M059J (cell line): ENCODE data around the gene PLD2. TPM values are rescaled to one million over a fixed set of nuclear protein-coding genes. Genes with fewer than 3 reads are reported as not detected.
"Not testable (repeated sequence)": the region's sequence is repeated elsewhere in the genome, so short reads cannot be mapped to it uniquely, and the experiment has no call there.

Experiments used
- DNase-seq: peaks from one replicate; pipeline ENCODE4 v3.0.0-alpha.2; 2012; ENCODE audit warnings: low read depth
- total RNA-seq: library from RNA; depleted of rRNA; stranded (reverse); fragments of >200 nt; shearing (Covaris generic); gene quantifications from 2 replicates; pipeline ENCODE4 v1.2.3, GENCODE V29; 2014; rRNA removed

Gene PLD2
- total RNA-seq, 1 experiment from 2014 or later, result 7.5 TPM

GRCh38 chr17:4856937-4857314 lies 50.0 kb downstream of the PLD2 start:
- no peak for DNase-seq

GRCh38 chr17:4857347-4857746 lies 50.4 kb downstream of the PLD2 start:
- not testable (repeated sequence) for DNase-seq

GRCh38 chr17:4858068-4858881 lies 51.3 kb downstream of the PLD2 start:
- no peak for DNase-seq

GRCh38 chr17:4858882-4859260 lies 51.9 kb downstream of the PLD2 start:
- DNase-seq, result peak; percentile 49

GRCh38 chr17:4859816-4860625 lies 53.1 kb downstream of the PLD2 start:
- DNase-seq, result no peak

GRCh38 chr17:4860651-4861050 lies 53.7 kb downstream of the PLD2 start:
- no peak for DNase-seq

GRCh38 chr17:4861052-4861451 lies 54.1 kb downstream of the PLD2 start:
- no peak for DNase-seq

GRCh38 chr17:4862720-4863119 lies 55.8 kb downstream of the PLD2 start:
- no peak for DNase-seq

GRCh38 chr17:4863321-4863720 lies 56.4 kb downstream of the PLD2 start:
- DNase-seq, result no peak

GRCh38 chr17:4867535-4867934 lies 60.6 kb downstream of the PLD2 start:
- DNase-seq, result not testable (repeated sequence)

GRCh38 chr17:4869058-4869998 lies 62.4 kb downstream of the PLD2 start:
- DNase-seq, result not testable (repeated sequence)

- no peak for DNase-seq
Measured at GRCh38 chr17:4870855-4871254, 63.9 kb downstream of the PLD2 start.

- no peak for DNase-seq
Measured at GRCh38 chr17:4872786-4873185, 65.8 kb downstream of the PLD2 start.

Other genes starting within 250 kb of the PLD2 start
- not detected in 2 replicates for gene GGT6, start 246.6 kb upstream of the PLD2 start, total RNA-seq
- not detected in 2 replicates for gene SMTNL2, start 222.6 kb upstream of the PLD2 start, total RNA-seq
- gene ALOX15, start 165.5 kb upstream of the PLD2 start, total RNA-seq, result not detected in 2 replicates
- 12.5 and 20.8 TPM in 2 replicates for gene PELP1, start 103.0 kb upstream of the PLD2 start, total RNA-seq
- gene ARRB2, start 96.5 kb upstream of the PLD2 start, total RNA-seq, result 12.5 and 15.4 TPM in 2 replicates
- gene MED11, start 75.7 kb upstream of the PLD2 start, total RNA-seq, result 15.4 and 18.7 TPM in 2 replicates
- gene ZMYND15, start 67.3 kb upstream of the PLD2 start, total RNA-seq, result not detected in 2 replicates
- gene CXCL16, start 67.2 kb upstream of the PLD2 start, total RNA-seq, result 2.9 and 5.5 TPM in 2 replicates
- not detected in 2 replicates for gene TM4SF5, start 35.3 kb upstream of the PLD2 start, total RNA-seq
- 0.34 TPM in 1 of 2 replicates, not detected in the other for gene VMO1, start 20.8 kb upstream of the PLD2 start, total RNA-seq
- gene GLTPD2, start 18.2 kb upstream of the PLD2 start, total RNA-seq, result not detected in 2 replicates
- 296 and 331 TPM in 2 replicates for gene PSMB6, start 11.0 kb upstream of the PLD2 start, total RNA-seq
- gene MINK1, start 26.2 kb downstream of the PLD2 start, total RNA-seq, result 20.2 and 28.7 TPM in 2 replicates
- gene C17orf107, start 92.4 kb downstream of the PLD2 start, total RNA-seq, result 0.20 TPM in 1 of 2 replicates, not detected in the other
- 0.02 TPM in 1 of 2 replicates, not detected in the other for gene CHRNE, start 95.9 kb downstream of the PLD2 start, total RNA-seq
- gene GP1BA, start 125.1 kb downstream of the PLD2 start, total RNA-seq, result 0.05 TPM in 1 of 2 replicates, not detected in the other
- gene SLC25A11, start 132.9 kb downstream of the PLD2 start, total RNA-seq, result 87.0 and 103 TPM in 2 replicates
- gene RNF167, start 133.1 kb downstream of the PLD2 start, total RNA-seq, result 27.8 and 30.5 TPM in 2 replicates
- gene PFN1, start 141.4 kb downstream of the PLD2 start, total RNA-seq, result 1,238 and 1,483 TPM in 2 replicates
- gene ENO3, start 144.0 kb downstream of the PLD2 start, total RNA-seq, result 0.27 and 1.1 TPM in 2 replicates
- 30.0 and 38.4 TPM in 2 replicates for gene SPAG7, start 160.7 kb downstream of the PLD2 start, total RNA-seq
- gene CAMTA2, start 180.5 kb downstream of the PLD2 start, total RNA-seq, result 4.8 and 11.0 TPM in 2 replicates
- not detected in 2 replicates for gene INCA1, start 190.4 kb downstream of the PLD2 start, total RNA-seq
- gene KIF1C, start 190.8 kb downstream of the PLD2 start, total RNA-seq, result 16.0 and 29.8 TPM in 2 replicates
- 0.32 TPM in 1 of 2 replicates, not detected in the other for gene SLC52A1, start 228.3 kb downstream of the PLD2 start, total RNA-seq